ENCODE results near the gene OAS1. TPM values are rescaled to one million over a fixed set of nuclear protein-coding genes. Genes with fewer than 3 reads are reported as not detected.
A peak's percentile ranks its signal among the peaks of the same experiment; 100 is the strongest.

The OAS1 gene
- total RNA-seq, 2 donors from 2014 or later = not detected

- TF ChIP-seq CTCF (conservative IDR thresholded peaks at IDR 0.05) = no peak
- no peak overlapping the region for H3K4me3 ChIP-seq (ENCODE audit: low read length)
- peaks cover 37% of the 10 kb centered on the region for H3K27me3 ChIP-seq (ENCODE audit: control insufficient read depth, insufficient read depth, low read length, poor library complexity, severe bottlenecking)
- no peaks in the 10 kb centered on the region for H3K4me1 Mint-ChIP-seq
- no peaks in the 10 kb centered on the region for H3K9me3 Mint-ChIP-seq
- 84 to 87% methylated on average over 11 to 16 of the region's 16 CpGs for WGBS, 2 experiments (ENCODE audit: insufficient coverage in 1 of 2, insufficient read length in 1 of 2)
- H3K27ac Mint-ChIP-seq = no peak overlapping the region
- peaks cover 36% of the 10 kb centered on the region for H3K27me3 Mint-ChIP-seq (ENCODE audit: insufficient read depth)
- H3K36me3 ChIP-seq (ENCODE audit: control insufficient read depth, insufficient read depth, low read length) = no peaks in the 10 kb centered on the region
- no peaks in the 10 kb centered on the region for H3K9me3 ChIP-seq (ENCODE audit: control insufficient read depth, low read length)
- no peak overlapping the region for H3K9ac ChIP-seq (ENCODE audit: extremely low read depth, low read length, poor library complexity, severe bottlenecking)
- H3K4me1 ChIP-seq (ENCODE audit: control insufficient read depth, insufficient read depth, low read length) = no peaks in the 10 kb centered on the region
- no peak overlapping the region for H3K27ac ChIP-seq (ENCODE audit: low read depth, low read length)
- no peak overlapping the region for H3K4me3 Mint-ChIP-seq
- peak; percentile 38 for DNase-seq
- no peaks in the 10 kb centered on the region for H3K36me3 Mint-ChIP-seq (ENCODE audit: low read depth)
These were observed 35.0 kb downstream of the OAS1 start for GRCh38 chr12:112941528-112942335.

- Histone ChIP-seq H3K9ac (ENCODE audit: extremely low read depth, low read length, poor library complexity, severe bottlenecking) (no peak overlapping the region), H3K27me3 (ENCODE audit: control insufficient read depth, insufficient read depth, low read length, poor library complexity, severe bottlenecking) (peaks cover 29% of the 10 kb centered on the region), H3K9me3 (ENCODE audit: control insufficient read depth, low read length) (no peaks in the 10 kb centered on the region), H3K27ac (ENCODE audit: low read depth, low read length) (no peak overlapping the region), H3K36me3 (ENCODE audit: control insufficient read depth, insufficient read depth, low read length) (no peaks in the 10 kb centered on the region), H3K4me1 (ENCODE audit: control insufficient read depth, insufficient read depth, low read length) (no peaks in the 10 kb centered on the region), H3K4me3 (ENCODE audit: low read length) (no peak overlapping the region)
- no peak for DNase-seq
- Mint-ChIP-seq H3K27ac (no peak overlapping the region), H3K4me3 (no peak overlapping the region), H3K9me3 (no peaks in the 10 kb centered on the region), H3K27me3 (ENCODE audit: insufficient read depth) (peaks cover 29% of the 10 kb centered on the region), H3K4me1 (no peaks in the 10 kb centered on the region), H3K36me3 (ENCODE audit: low read depth) (no peaks in the 10 kb centered on the region)
- 89% methylated on average over 1 of the region's 1 CpG; no CpG with 5 or more reads in 1 of the 2 experiments for WGBS, 2 experiments (ENCODE audit: insufficient coverage in 1 of 2, insufficient read length in 1 of 2)
- no peak for TF ChIP-seq CTCF (conservative IDR thresholded peaks at IDR 0.05)
These were observed 35.8 kb downstream of the OAS1 start for GRCh38 chr12:112942572-112942971.

- WGBS, 2 experiments (ENCODE audit: insufficient coverage in 1 of 2, insufficient read length in 1 of 2) = 91% methylated on average over 5 to 15 of the region's 15 CpGs
- TF ChIP-seq CTCF (conservative IDR thresholded peaks at IDR 0.05) = no peak
- DNase-seq = peak; percentile 58
- no peaks in the 10 kb centered on the region for H3K36me3 Mint-ChIP-seq (ENCODE audit: low read depth)
- no peak overlapping the region for H3K27ac Mint-ChIP-seq
- H3K4me3 Mint-ChIP-seq = no peak overlapping the region
- no peak overlapping the region for H3K9ac ChIP-seq (ENCODE audit: extremely low read depth, low read length, poor library complexity, severe bottlenecking)
- no peaks in the 10 kb centered on the region for H3K36me3 ChIP-seq (ENCODE audit: control insufficient read depth, insufficient read depth, low read length)
- H3K4me1 ChIP-seq (ENCODE audit: control insufficient read depth, insufficient read depth, low read length) = no peaks in the 10 kb centered on the region
- H3K27me3 Mint-ChIP-seq (ENCODE audit: insufficient read depth) = peaks cover 13% of the 10 kb centered on the region
- no peak overlapping the region for H3K27ac ChIP-seq (ENCODE audit: low read depth, low read length)
- peaks cover 13% of the 10 kb centered on the region for H3K27me3 ChIP-seq (ENCODE audit: control insufficient read depth, insufficient read depth, low read length, poor library complexity, severe bottlenecking)
- no peaks in the 10 kb centered on the region for H3K9me3 ChIP-seq (ENCODE audit: control insufficient read depth, low read length)
- no peaks in the 10 kb centered on the region for H3K9me3 Mint-ChIP-seq
- H3K4me1 Mint-ChIP-seq = no peaks in the 10 kb centered on the region
- no peak overlapping the region for H3K4me3 ChIP-seq (ENCODE audit: low read length)
These were observed 37.4 kb downstream of the OAS1 start for GRCh38 chr12:112944024-112944690.

Data from endodermal cell (in vitro differentiated cells).